IMR-90 (cell line): Measurements from ENCODE around the gene CNPY1. TPM values are rescaled to one million over a fixed set of nuclear protein-coding genes. Genes with fewer than 3 reads are reported as not detected.
"Not testable (repeated sequence)": the region's sequence is repeated elsewhere in the genome, so short reads cannot be mapped to it uniquely, and the experiment has no call there.

Experiments
- ATAC-seq: fragments of 200-7000 bp; cut with Tn5 transposase; 2 replicates; pipeline ENCODE4 v1.9.1; 2020; ENCODE audit warnings: low read depth, mild to moderate bottlenecking, moderate library complexity
- BruUV-seq: library from RNA; stranded (reverse); fragments of 400-500 nt; replicated peaks from 2 replicates; lab custom pipeline; 2021; lab: Mats Ljungman, UMichigan
- CTCF ChIA-PET: fragments of 300-600 bp; formaldehyde crosslinking; extraction: SDS; loops from one replicate; lab custom pipeline; 2021; ENCODE audit warnings: antibody characterized with exemption; lab: Yijun Ruan, JAX
- POLR2A ChIA-PET: fragments of 300-600 bp; sonication (Branson Sonifier 250); formaldehyde crosslinking; loops from one replicate; lab custom pipeline; 2022; ENCODE audit warnings: antibody characterized with exemption; ENCODE audit not compliant: unreplicated experiment; lab: Charles Lee
- DNase-seq: peaks from one replicate; pipeline ENCODE4 v3.0.0; 2013
- H2AFZ ChIP-seq: replicated peaks from 2 replicates; pipeline ENCODE3; 2013; ENCODE audit warnings: low read length, mild to moderate bottlenecking; ENCODE audit not compliant: poor library complexity
- H2AK5ac ChIP-seq: 2 replicates; pipeline ENCODE4 v1.6.1; 2013; ENCODE audit warnings: low read depth, low read length, inconsistent platforms
- H2AK9ac ChIP-seq: replicated peaks from 2 replicates; pipeline ENCODE3; 2013; ENCODE audit warnings: mild to moderate bottlenecking, low read depth, low read length, moderate library complexity; ENCODE audit not compliant: poor library complexity
- H2BK120ac ChIP-seq: 2 replicates; pipeline ENCODE4 v1.6.1; 2013; ENCODE audit warnings: low read depth, low read length, inconsistent platforms
- H2BK15ac ChIP-seq: 3 replicates; pipeline ENCODE4 v1.6.1; 2013; ENCODE audit warnings: low read depth, low read length, inconsistent platforms
- H2BK20ac ChIP-seq: 2 replicates; pipeline ENCODE4 v1.6.1; 2013; ENCODE audit warnings: low read depth, mild to moderate bottlenecking, inconsistent platforms, low read length, moderate library complexity
- H2BK5ac ChIP-seq: 2 replicates; pipeline ENCODE4 v1.6.1; 2013; ENCODE audit warnings: mild to moderate bottlenecking, low read depth, low read length, inconsistent platforms; ENCODE audit not compliant: poor library complexity, severe bottlenecking
- H3K14ac ChIP-seq: replicated peaks from 2 replicates; pipeline ENCODE4 v1.6.1; 2013; ENCODE audit warnings: low read depth, low read length, inconsistent platforms
- H3K18ac ChIP-seq: 2 replicates; pipeline ENCODE4 v1.6.1; 2013; ENCODE audit warnings: low read depth, low read length, control low read depth
- H3K23ac ChIP-seq: 2 replicates; pipeline ENCODE4 v1.6.1; 2013; ENCODE audit warnings: low read depth, low read length, inconsistent platforms
- H3K27ac ChIP-seq: 2 replicates; pipeline ENCODE4 v1.5.1; 2013; ENCODE audit warnings: mild to moderate bottlenecking, control low read depth, low read length; ENCODE audit not compliant: insufficient read depth
- H3K27me3 ChIP-seq: 2 replicates; pipeline ENCODE4 v1.6.1; 2013; ENCODE audit warnings: low read length; ENCODE audit not compliant: control insufficient read depth, insufficient read depth
- H3K36me3 ChIP-seq: 2 replicates; pipeline ENCODE4 v1.6.1; 2013; ENCODE audit warnings: low read length, mixed read lengths; ENCODE audit not compliant: control insufficient read depth, insufficient read depth
- H3K4ac ChIP-seq: 2 replicates; pipeline ENCODE4 v1.6.1; 2013; ENCODE audit warnings: low read depth, low read length, inconsistent platforms
- H3K4me1 ChIP-seq: 2 replicates; pipeline ENCODE4 v1.6.1; 2013; ENCODE audit warnings: low read length, mixed read lengths; ENCODE audit not compliant: control insufficient read depth, insufficient read depth
- H3K4me2 ChIP-seq: 2 replicates; pipeline ENCODE4 v1.6.1; 2013; ENCODE audit warnings: low read depth, mild to moderate bottlenecking, control low read depth, low read length, moderate library complexity
- H3K4me3 ChIP-seq: 2 replicates; pipeline ENCODE4 v1.5.1; 2013; ENCODE audit warnings: low read depth, mild to moderate bottlenecking, control low read depth, low read length, moderate library complexity; ENCODE audit not compliant: insufficient read depth
- H3K56ac ChIP-seq: 2 replicates; pipeline ENCODE4 v1.6.1; 2013; ENCODE audit warnings: low read length, inconsistent platforms; ENCODE audit not compliant: insufficient read depth; ENCODE audit errors: extremely low read depth
- H3K79me1 ChIP-seq, 2 experiments: 2 replicates each; pipeline ENCODE4 v1.6.1; 2013; ENCODE audit warnings: low read length in 2 of 2, inconsistent platforms in 1 of 2, low read depth in 1 of 2
- H3K9ac ChIP-seq: 2 replicates; pipeline ENCODE4 v1.6.1; 2013; ENCODE audit warnings: low read depth, low read length, control low read depth
- H3K9me1 ChIP-seq: 2 replicates; pipeline ENCODE4 v1.6.1; 2013; ENCODE audit warnings: low read length, inconsistent platforms; ENCODE audit not compliant: insufficient read depth
- H3K9me3 ChIP-seq: 2 replicates; pipeline ENCODE4 v1.6.1; 2013; ENCODE audit warnings: low read length; ENCODE audit not compliant: control insufficient read depth, insufficient read depth
- H4K20me1 ChIP-seq: 2 replicates; pipeline ENCODE4 v1.6.1; 2013; ENCODE audit warnings: low read length, inconsistent platforms; ENCODE audit not compliant: insufficient read depth
- H4K5ac ChIP-seq: 2 replicates; pipeline ENCODE4 v1.6.1; 2013; ENCODE audit warnings: mild to moderate bottlenecking, low read depth, low read length, control low read depth
- H4K8ac ChIP-seq, 2 experiments: 2 replicates each; pipeline ENCODE4 v1.6.1; 2013; ENCODE audit warnings: low read depth in 2 of 2, low read length in 2 of 2, control low read depth in 1 of 2, inconsistent platforms in 1 of 2
- H4K91ac ChIP-seq: 2 replicates; pipeline ENCODE4 v1.6.1; 2013; ENCODE audit warnings: low read depth, low read length, inconsistent platforms; ENCODE audit not compliant: insufficient read depth
- BHLHE40 ChIP-seq: fragments of 150-350 bp; IDR thresholded peaks from 2 replicates; pipeline ENCODE4 v1.6.1; 2016; ENCODE audit warnings: mild to moderate bottlenecking, low read depth, low read length
- CEBPB ChIP-seq: IDR thresholded peaks from 2 replicates; pipeline ENCODE4 v1.6.1; 2012; ENCODE audit warnings: low read depth, low read length, improper control_type of control experiment
- FOS ChIP-seq: fragments of 150-350 bp; IDR thresholded peaks from 2 replicates; pipeline ENCODE4 v1.6.1; 2016; ENCODE audit warnings: low read depth, low read length
- MAFK ChIP-seq: IDR thresholded peaks from 2 replicates; pipeline ENCODE4 v1.6.1; 2012; ENCODE audit warnings: low read depth, low read length, improper control_type of control experiment
- NFE2L2 ChIP-seq: fragments of 150-350 bp; IDR thresholded peaks from 2 replicates; pipeline ENCODE4 v1.6.1; 2016; ENCODE audit warnings: low read depth, mild to moderate bottlenecking, low read length
- POLR2A ChIP-seq: IDR thresholded peaks from 2 replicates; pipeline ENCODE4 v1.6.1; 2012; ENCODE audit warnings: mild to moderate bottlenecking, low read depth, low read length
- RAD21 ChIP-seq: IDR thresholded peaks from 2 replicates; pipeline ENCODE4 v1.6.1; 2012; ENCODE audit warnings: low read length, improper control_type of control experiment
- USF2 ChIP-seq: fragments of 150-350 bp; IDR thresholded peaks from 2 replicates; pipeline ENCODE4 v1.6.1; 2017; ENCODE audit warnings: mild to moderate bottlenecking, antibody characterized with exemption, low read length, low read depth
- WGBS, 2 experiments: methylation state at CpG; one replicate each; pipeline versions ENCODE4 v1.1.5 to v1.1.7; 2013; ENCODE audit warnings: missing lambda C conversion rate in 2 of 2; ENCODE audit not compliant: insufficient read length in 1 of 2; ENCODE audit errors: extremely low coverage in 2 of 2; 5-methylcytosine and 5-hydroxymethylcytosine counted together
- dilution Hi-C: fragments of 300-500 bp; cut with HindIII; formaldehyde crosslinking; loops from one replicate; pipeline ENCODE4 v1.14.3; 2018; ENCODE audit warnings: low sequenced_read_pairs; ENCODE audit not compliant: unreplicated experiment
- in situ Hi-C: fragments of 300-500 bp; cut with MboI; formaldehyde crosslinking; loops from 3 replicates; pipeline ENCODE4 v1.14.3; 2019; ENCODE audit warnings: low sequenced_read_pairs, inconsistent platforms, mixed read lengths
- intact Hi-C: fragments of 100-400 bp; cut with micrococcal nuclease; formaldehyde crosslinking; loops from 2 replicates; pipeline ENCODE4 v1.10.0; 2022
- polyA plus RNA-seq, 3 experiments: library from polyadenylated mRNA; depleted of rRNA; stranded (reverse); fragments of >200 nt; gene quantifications; 2 replicates each; pipeline ENCODE4 v1.2.3, GENCODE V29; 2012; ENCODE audit warnings: low replicate concordance in 1 of 3
- total RNA-seq: library from RNA; depleted of rRNA; stranded (reverse); fragments of >200 nt; gene quantifications from 2 replicates; pipeline ENCODE4 v1.2.3, GENCODE V29; 2012
- TF ChIP-seq, protein P1 (sequence below): fragments of 150-350 bp; IDR thresholded peaks from 2 replicates; pipeline ENCODE4 v1.6.1; 2016; ENCODE audit warnings: low read depth, mild to moderate bottlenecking, low read length, moderate library complexity, borderline replicate concordance

CNPY1 gene
- total and polyA plus RNA-seq, 2 of the 4 experiments (the other 2 are of a cell fraction), result not detected

GRCh38 chr7:155520114-155520513, 26.2 kb downstream of the CNPY1 start:
- Histone ChIP-seq H3K9me1 (no peaks in the 10 kb centered on the region), H3K4me1 (no peaks in the 10 kb centered on the region), H3K14ac (no peak overlapping the region), H3K27ac (no peak overlapping the region), H4K91ac (no peak overlapping the region), H3K56ac (no peak overlapping the region), H3K18ac (no peak overlapping the region), H3K4ac (no peak overlapping the region), H3K79me1 (no peaks in the 10 kb centered on the region), H2AK5ac (no peak overlapping the region), H4K8ac (no peak overlapping the region), H3K9ac (no peak overlapping the region), H2BK15ac (no peak overlapping the region), H2AFZ (no peak overlapping the region), H3K27me3 (peaks cover 4% of the 10 kb centered on the region; the same call in 1 of the 2 replicates), H4K20me1 (no peaks in the 10 kb centered on the region; the same call in 1 of the 2 replicates), H3K4me2 (no peak overlapping the region), H2BK120ac (no peak overlapping the region), H3K23ac (no peak overlapping the region), H2BK5ac (no peak overlapping the region), H3K4me3 (no peak overlapping the region), H3K9me3 (no peaks in the 10 kb centered on the region), H3K36me3 (no peaks in the 10 kb centered on the region), H2AK9ac (no peak overlapping the region), H2BK20ac (no peak overlapping the region), H4K5ac (no peak overlapping the region)
- no TSS peak for BruUV-seq
- intact Hi-C loops (no loop called here), dilution Hi-C loops (no loop called here), in situ Hi-C loops (no loop called here)
- CTCF ChIA-PET, result no interaction called here
- DNase-seq (no peak), ATAC-seq (no peak)
- TF ChIP-seq NFE2L2 (no peak), FOS (no peak), RAD21 (no peak), CEBPB (no peak), POLR2A (no peak), MAFK (no peak), USF2 (no peak), BHLHE40 (no peak)
- TF ChIP-seq, protein P1, sequence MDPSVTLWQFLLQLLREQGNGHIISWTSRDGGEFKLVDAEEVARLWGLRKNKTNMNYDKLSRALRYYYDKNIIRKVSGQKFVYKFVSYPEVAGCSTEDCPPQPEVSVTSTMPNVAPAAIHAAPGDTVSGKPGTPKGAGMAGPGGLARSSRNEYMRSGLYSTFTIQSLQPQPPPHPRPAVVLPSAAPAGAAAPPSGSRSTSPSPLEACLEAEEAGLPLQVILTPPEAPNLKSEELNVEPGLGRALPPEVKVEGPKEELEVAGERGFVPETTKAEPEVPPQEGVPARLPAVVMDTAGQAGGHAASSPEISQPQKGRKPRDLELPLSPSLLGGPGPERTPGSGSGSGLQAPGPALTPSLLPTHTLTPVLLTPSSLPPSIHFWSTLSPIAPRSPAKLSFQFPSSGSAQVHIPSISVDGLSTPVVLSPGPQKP, result no peak
- POLR2A ChIA-PET, result no interaction called here
- WGBS, 2 experiments, result no CpG with 5 or more reads among the region's 7 CpGs

DNA sequence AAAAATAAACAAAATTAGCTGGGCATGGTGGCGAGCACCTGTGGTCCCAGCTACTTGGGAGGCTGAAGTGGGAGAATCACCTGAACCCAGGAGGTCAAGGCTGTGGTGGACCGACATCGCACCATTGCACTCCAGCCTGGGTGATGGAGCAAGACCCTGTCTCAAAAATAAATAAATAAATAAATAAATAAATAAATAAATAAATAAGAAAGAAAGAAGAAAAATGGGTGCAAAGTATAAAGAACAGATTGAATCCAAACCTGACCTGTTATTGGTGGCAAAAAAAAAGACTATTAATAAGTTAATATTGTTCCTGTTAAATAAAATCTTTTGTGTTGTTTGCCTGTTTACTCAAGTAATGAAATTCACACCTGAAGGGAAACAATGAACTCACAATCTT, 27.0 kb downstream of the CNPY1 start:
- H3K18ac ChIP-seq, H3K27ac ChIP-seq, H3K14ac ChIP-seq, POLR2A ChIA-PET, H3K23ac ChIP-seq, H2AFZ ChIP-seq, H4K91ac ChIP-seq, CTCF ChIA-PET, H3K4me2 ChIP-seq, H3K9ac ChIP-seq, H2BK5ac ChIP-seq, dilution Hi-C loops, H2BK20ac ChIP-seq, H2AK9ac ChIP-seq, H4K8ac ChIP-seq, H3K36me3 ChIP-seq, H3K9me3 ChIP-seq, H3K4me1 ChIP-seq, H4K5ac ChIP-seq, H2AK5ac ChIP-seq, DNase-seq, H4K20me1 ChIP-seq, intact Hi-C loops, H3K27me3 ChIP-seq, H2BK120ac ChIP-seq, ATAC-seq, H2BK15ac ChIP-seq, H3K9me1 ChIP-seq, H3K4ac ChIP-seq, BruUV-seq, H3K79me1 ChIP-seq, H3K56ac ChIP-seq, H3K4me3 ChIP-seq, in situ Hi-C loops: not testable (repeated sequence)
- no CpG with 5 or more reads among the region's 3 CpGs for WGBS, 2 experiments
